PFSK-1 (cell line): Measurements from ENCODE around the gene DGKB.

Source experiments
- FOXP2 ChIP-seq: optimal IDR thresholded peaks from 2 replicates; pipeline ENCODE3; 2011; ENCODE audit warnings: borderline replicate concordance, control low read depth, inconsistent platforms; ENCODE audit not compliant: insufficient read depth; ENCODE audit errors: extremely low read length, extremely low read depth
- POLR2AphosphoS5 ChIP-seq: IDR thresholded peaks from 2 replicates; pipeline ENCODE4 v1.6.1; 2012; ENCODE audit warnings: low read depth, mild to moderate bottlenecking, control low read depth, low read length, moderate library complexity
- REST ChIP-seq, 2 experiments: IDR thresholded peaks; 2 replicates each; pipeline versions ENCODE4 v1.6.1 to v1.8.0; 2011 to 2012; ENCODE audit warnings: low read depth in 2 of 2, low read length in 2 of 2, control low read depth in 1 of 2, inconsistent platforms in 1 of 2, mild to moderate bottlenecking in 1 of 2, moderate library complexity in 1 of 2; ENCODE audit not compliant: insufficient read depth in 1 of 2
- SIN3A ChIP-seq: IDR thresholded peaks from 2 replicates; pipeline ENCODE4 v1.6.1; 2012; ENCODE audit warnings: mild to moderate bottlenecking, low read length, moderate library complexity, borderline replicate concordance; ENCODE audit not compliant: insufficient read depth
- TAF1 ChIP-seq: IDR thresholded peaks from 2 replicates; pipeline ENCODE4 v1.6.1; 2012; ENCODE audit warnings: low read length, control low read depth, borderline replicate concordance; ENCODE audit not compliant: insufficient read depth

DGKB gene

GRCh38 chr7:14851610-14852009 lies 50.9 kb downstream of the DGKB start:
- TF ChIP-seq POLR2AphosphoS5 = no peak
- TF ChIP-seq FOXP2 = no peak
- TF ChIP-seq REST (IDR thresholded peaks at IDR 0.05; ENCODE audit: insufficient read depth in 1 of 2, low read depth in 2 of 2, low read length in 2 of 2) = no peak
- TF ChIP-seq TAF1 = no peak
- no peak for TF ChIP-seq SIN3A

GRCh38 chr7:14850039-14850438 lies 52.5 kb downstream of the DGKB start:
- no peak for TF ChIP-seq TAF1
- no peak for TF ChIP-seq FOXP2
- TF ChIP-seq REST (IDR thresholded peaks at IDR 0.05; ENCODE audit: insufficient read depth in 1 of 2, low read depth in 2 of 2, low read length in 2 of 2) = no peak
- TF ChIP-seq SIN3A = no peak
- TF ChIP-seq POLR2AphosphoS5 = no peak

DNA sequence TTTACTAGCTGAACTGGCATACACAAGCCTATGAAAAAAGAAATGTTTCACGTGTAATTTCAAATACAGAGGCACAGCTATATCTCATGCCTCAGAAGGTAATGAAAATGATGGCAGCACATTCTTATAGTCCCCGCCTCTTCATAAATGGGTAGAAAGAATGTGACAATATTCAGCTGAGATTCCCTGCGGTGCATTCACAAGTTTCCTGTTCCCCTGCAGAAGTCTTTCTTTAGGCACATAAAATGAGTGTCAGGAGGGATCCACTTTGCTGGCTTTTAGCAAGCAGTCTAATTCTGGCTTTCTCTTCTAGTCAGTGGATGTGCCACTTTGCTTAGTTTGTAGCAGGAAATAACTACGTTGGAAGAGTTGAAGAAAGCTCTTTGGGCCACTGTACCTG lies 56.1 kb downstream of the DGKB start:
- no peak for TF ChIP-seq TAF1
- no peak for TF ChIP-seq REST (IDR thresholded peaks at IDR 0.05; ENCODE audit: insufficient read depth in 1 of 2, low read depth in 2 of 2, low read length in 2 of 2)
- TF ChIP-seq SIN3A = no peak
- no peak for TF ChIP-seq FOXP2
- no peak for TF ChIP-seq POLR2AphosphoS5

GRCh38 chr7:14843755-14844154 lies 58.8 kb downstream of the DGKB start:
- no peak for TF ChIP-seq FOXP2

GRCh38 chr7:14842523-14842922 lies 60.0 kb downstream of the DGKB start:
- no peak for TF ChIP-seq TAF1
- TF ChIP-seq REST (IDR thresholded peaks at IDR 0.05; ENCODE audit: insufficient read depth in 1 of 2, low read depth in 2 of 2, low read length in 2 of 2) = no peak
- no peak for TF ChIP-seq POLR2AphosphoS5
- no peak for TF ChIP-seq SIN3A

- TF ChIP-seq FOXP2 (no peak), REST (IDR thresholded peaks at IDR 0.05; ENCODE audit: insufficient read depth in 1 of 2, low read depth in 2 of 2, low read length in 2 of 2) (no peak), POLR2AphosphoS5 (no peak), TAF1 (no peak), SIN3A (no peak)
Observed at GRCh38 chr7:14841869-14842268, 60.7 kb downstream of the DGKB start.
